ENCODE results near the gene ZNF17.
"Not testable (repeated sequence)": the region's sequence is repeated elsewhere in the genome, so short reads cannot be mapped to it uniquely, and the experiment has no call there.

ZNF17 gene

GRCh38 chr19:57410877-57411671 is at the start of gene ZNF17:
TSS of gene ZNF17 (plus strand) at chr19:57411161. CDS start at chr19:57413616, 2,455 bp downstream.
- TF ChIP-seq CTCF (conservative IDR thresholded peaks at IDR 0.05) (no peak), ZFX (IDR thresholded peaks at IDR 0.05) (no peak)
- peak within 1 kb of the TSS; percentile 66 for H3K27ac ChIP-seq

GRCh38 chr19:57362419-57362818 is 48.5 kb upstream of the ZNF17 start:
- TF ChIP-seq ZFX (IDR thresholded peaks at IDR 0.05) = no peak
- TF ChIP-seq CTCF (conservative IDR thresholded peaks at IDR 0.05) = no peak
- H3K27ac ChIP-seq = no peak overlapping the region

- TF ChIP-seq CTCF (conservative IDR thresholded peaks at IDR 0.05) = no peak
- peak within 1 kb of the TSS; percentile 73 for H3K27ac ChIP-seq
Measured at GRCh38 chr19:57362997-57363687, 47.8 kb upstream of the ZNF17 start, which contains the start of the genes TRAPPC2B and ZNF547. TSS of gene TRAPPC2B (plus strand) at chr19:57363551. CDS start at chr19:57364834, 1,283 bp downstream. TSS of gene ZNF547 (plus strand) at chr19:57363551. CDS start at chr19:57368556, 5,005 bp downstream.

- no peak for TF ChIP-seq ZFX (IDR thresholded peaks at IDR 0.05)
- peak overlapping the region; percentile 73 for H3K27ac ChIP-seq
Measured at GRCh38 chr19:57363688-57364181, 47.2 kb upstream of the ZNF17 start.

GRCh38 chr19:57366776-57367175 is 44.2 kb upstream of the ZNF17 start:
- H3K27ac ChIP-seq = no peak overlapping the region
- no peak for TF ChIP-seq CTCF (conservative IDR thresholded peaks at IDR 0.05)
- TF ChIP-seq ZFX (IDR thresholded peaks at IDR 0.05) = no peak

GRCh38 chr19:57374179-57374578 is 36.8 kb upstream of the ZNF17 start:
- H3K27ac ChIP-seq = no peak overlapping the region
- TF ChIP-seq CTCF (conservative IDR thresholded peaks at IDR 0.05) (no peak), ZFX (IDR thresholded peaks at IDR 0.05) (no peak)

- H3K27ac ChIP-seq = not testable (repeated sequence)
Measured at GRCh38 chr19:57374647-57375046, 36.3 kb upstream of the ZNF17 start.

GRCh38 chr19:57376151-57376550 is 34.8 kb upstream of the ZNF17 start:
- TF ChIP-seq ZFX (IDR thresholded peaks at IDR 0.05) (no peak), CTCF (conservative IDR thresholded peaks at IDR 0.05) (no peak)
- no peak overlapping the region for H3K27ac ChIP-seq
